Neuronal stem cell (in vitro differentiated cells): Measurements from ENCODE around the gene DOLPP1.

Experiments used
- DNase-seq: peaks from one replicate; pipeline ENCODE4 v3.0.0-alpha.2; 2013; ENCODE audit warnings: low spot score
- H2AFZ ChIP-seq: one replicate; pipeline ENCODE4 v1.6.1; 2013; ENCODE audit warnings: mild to moderate bottlenecking, low read length, inconsistent platforms
- H2AK5ac ChIP-seq: 2 replicates; pipeline ENCODE4 v1.6.1; 2013; ENCODE audit warnings: low read depth, mild to moderate bottlenecking, inconsistent platforms, low read length, moderate library complexity, mixed read lengths
- H2BK120ac ChIP-seq: 2 replicates; pipeline ENCODE4 v1.6.1; 2013; ENCODE audit warnings: low read depth, mild to moderate bottlenecking, inconsistent platforms, low read length, moderate library complexity, mixed read lengths
- H2BK12ac ChIP-seq: one replicate; pipeline ENCODE4 v1.6.1; 2013; ENCODE audit warnings: low read length, inconsistent platforms
- H2BK15ac ChIP-seq: 2 replicates; pipeline ENCODE4 v1.6.1; 2013; ENCODE audit warnings: mild to moderate bottlenecking, low read length, inconsistent platforms, mixed read lengths
- H2BK5ac ChIP-seq: one replicate; pipeline ENCODE4 v1.6.1; 2013; ENCODE audit warnings: inconsistent platforms, mild to moderate bottlenecking, low read length, moderate library complexity
- H3K14ac ChIP-seq: one replicate; pipeline ENCODE4 v1.6.1; 2013; ENCODE audit warnings: low read length, inconsistent platforms
- H3K18ac ChIP-seq: 2 replicates; pipeline ENCODE4 v1.6.1; 2013; ENCODE audit warnings: low read length, inconsistent platforms
- H3K23ac ChIP-seq: 2 replicates; pipeline ENCODE4 v1.6.1; 2013; ENCODE audit warnings: low read depth, mild to moderate bottlenecking, mixed read lengths, low read length, inconsistent platforms; ENCODE audit not compliant: poor library complexity
- H3K27ac ChIP-seq: replicated peaks from 3 replicates; pipeline ENCODE4 v1.5.1; 2013; ENCODE audit warnings: low read length, inconsistent platforms
- H3K27me3 ChIP-seq, 3 experiments: 2 replicates each; pipeline ENCODE4 v1.6.1; 2013; ENCODE audit warnings: low read length in 3 of 3, mild to moderate bottlenecking in 2 of 3, inconsistent platforms in 1 of 3, low read depth in 1 of 3, mixed read lengths in 1 of 3, moderate library complexity in 1 of 3; ENCODE audit not compliant: control insufficient read depth in 3 of 3, insufficient read depth in 3 of 3
- H3K36me3 ChIP-seq, 2 donors: replicated peaks in 1 of 2; 2 replicates each; pipeline ENCODE4 v1.6.1; 2013; ENCODE audit warnings: low read length in 2 of 2; ENCODE audit not compliant: control insufficient read depth in 2 of 2, insufficient read depth in 2 of 2
- H3K4ac ChIP-seq: 2 replicates; pipeline ENCODE4 v1.6.1; 2013; ENCODE audit warnings: inconsistent platforms, mild to moderate bottlenecking, low read length, moderate library complexity
- H3K4me1 ChIP-seq, 2 donors: 1 replicate in 1 of 2; 2 replicates in 1 of 2; pipeline ENCODE4 v1.6.1; 2013; ENCODE audit warnings: low read length in 2 of 2, low read depth in 1 of 2; ENCODE audit not compliant: control insufficient read depth in 2 of 2, insufficient read depth in 1 of 2
- H3K4me2 ChIP-seq: one replicate; pipeline ENCODE4 v1.6.1; 2013; ENCODE audit warnings: mild to moderate bottlenecking, low read length, inconsistent platforms; ENCODE audit not compliant: insufficient read depth, poor library complexity, severe bottlenecking
- H3K4me3 ChIP-seq, 2 donors: 2 replicates each; pipeline ENCODE4 v1.5.1; 2013; ENCODE audit warnings: low read length in 2 of 2, mild to moderate bottlenecking in 2 of 2, inconsistent platforms in 1 of 2, moderate library complexity in 1 of 2
- H3K79me1 ChIP-seq: one replicate; pipeline ENCODE4 v1.6.1; 2013; ENCODE audit warnings: low read depth, mild to moderate bottlenecking, inconsistent platforms, low read length, moderate library complexity
- H3K9ac ChIP-seq: one replicate; pipeline ENCODE4 v1.6.1; 2013; ENCODE audit warnings: mild to moderate bottlenecking, low read depth, low read length, inconsistent platforms; ENCODE audit not compliant: poor library complexity
- H3K9me3 ChIP-seq, 2 donors: replicated peaks in 1 of 2; 2 replicates each; pipeline versions ENCODE3 to v1.6.1; 2013; ENCODE audit warnings: low read length in 2 of 2, mild to moderate bottlenecking in 2 of 2, inconsistent platforms in 1 of 2, low read depth in 1 of 2, mixed read lengths in 1 of 2, moderate library complexity in 1 of 2; ENCODE audit not compliant: control insufficient read depth in 2 of 2, insufficient read depth in 1 of 2
- H4K8ac ChIP-seq: one replicate; pipeline ENCODE4 v1.6.1; 2013; ENCODE audit warnings: low read depth, mild to moderate bottlenecking, inconsistent platforms, low read length, moderate library complexity
- H4K91ac ChIP-seq: one replicate; pipeline ENCODE4 v1.6.1; 2013; ENCODE audit warnings: low read length, low read depth, mild to moderate bottlenecking, inconsistent platforms; ENCODE audit not compliant: poor library complexity
- WGBS, 2 donors: extraction: QIAGEN DNeasy Blood & Tissue Kit; methylation state at CpG; one replicate each; pipeline ENCODE4 v1.1.7; 2013; ENCODE audit warnings: missing lambda C conversion rate in 2 of 2, mixed read lengths in 1 of 2; ENCODE audit not compliant: insufficient read length in 2 of 2, insufficient replicate concordance in 1 of 2; ENCODE audit errors: extremely low coverage in 2 of 2; 5-methylcytosine and 5-hydroxymethylcytosine counted together

Gene DOLPP1

DNA sequence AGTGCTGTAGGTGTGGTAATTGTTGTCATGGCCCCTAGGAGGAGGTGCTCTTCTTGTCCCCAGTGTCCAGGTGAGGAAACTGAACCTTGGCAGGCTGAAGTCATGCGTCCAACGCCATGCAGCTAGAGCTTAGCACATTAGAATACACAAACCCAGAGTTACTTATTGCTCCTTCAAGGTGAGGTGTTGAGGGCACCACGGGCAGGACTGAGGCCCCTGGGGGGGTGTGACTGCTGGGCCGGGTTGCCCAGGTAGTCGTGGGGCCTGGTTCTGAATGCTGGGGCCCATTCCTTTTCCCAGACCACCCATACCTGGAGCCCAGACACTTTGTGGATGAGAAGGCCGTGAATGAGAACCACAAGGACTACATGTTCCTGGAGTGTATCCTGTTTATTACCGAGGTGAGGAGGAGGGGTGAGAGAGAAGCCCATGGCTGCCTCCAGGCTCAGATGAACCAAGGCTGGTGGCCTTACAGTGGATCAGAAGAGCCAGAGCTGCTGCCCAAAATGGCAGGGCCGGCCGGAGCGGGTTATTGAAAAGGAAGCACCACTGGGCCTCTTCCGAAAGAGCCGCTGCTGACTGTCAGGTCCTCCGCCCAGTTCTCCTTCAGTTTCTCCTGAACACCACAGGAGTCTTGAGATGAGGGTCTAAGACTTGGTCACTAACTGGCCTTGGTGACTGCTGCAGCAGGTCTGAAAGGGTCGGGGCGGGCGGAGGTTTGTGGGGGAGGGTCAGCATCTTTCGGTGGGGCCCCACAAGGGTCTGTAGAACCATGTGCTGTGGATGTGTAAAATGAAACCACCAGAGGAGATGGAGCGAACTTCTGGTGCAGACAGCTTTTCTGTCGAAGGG, 56.6 kb downstream of the DOLPP1 start:
- Histone ChIP-seq H2BK120ac (no peak overlapping the region), H4K8ac (no peak overlapping the region), H3K4me3 (no peak overlapping the region), H3K27ac (no peak overlapping the region), H3K23ac (no peak overlapping the region), H3K14ac (no peak overlapping the region), H3K79me1 (peaks cover 5% of the 10 kb centered on the region), H2BK12ac (no peak overlapping the region), H2BK15ac (no peak overlapping the region), H3K27me3 (no peaks in the 10 kb centered on the region), H3K4ac (no peak overlapping the region), H3K4me2 (no peak overlapping the region), H3K18ac (no peak overlapping the region), H4K91ac (no peak overlapping the region), H3K4me1 (peaks cover 26 to 37% of the 10 kb centered on the region in 2 donors), H2BK5ac (no peak overlapping the region), H3K9me3 (no peaks in the 10 kb centered on the region), H3K9ac (no peak overlapping the region), H2AFZ (no peak overlapping the region), H2AK5ac (no peak overlapping the region), H3K36me3 (peaks cover 23 to 61% of the 10 kb centered on the region in 2 donors)
- DNase-seq, result no peak
- no CpG with 5 or more reads among the region's 19 CpGs for WGBS, 2 donors

DNA sequence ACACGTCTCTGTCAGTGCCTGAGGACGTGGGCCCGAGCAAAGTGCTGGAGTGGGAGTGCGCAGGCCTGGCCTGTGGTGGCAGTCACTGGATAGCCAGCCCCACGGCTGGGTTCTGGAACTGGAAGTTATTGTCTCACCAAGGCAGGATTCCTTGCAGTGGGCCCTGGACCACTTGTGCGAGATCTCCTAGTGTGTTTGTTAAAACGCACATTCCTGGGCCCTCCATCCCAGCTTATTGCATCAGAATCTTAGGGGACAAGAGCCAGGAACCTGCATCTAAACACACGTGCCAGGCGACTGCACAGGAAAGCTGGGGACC, 57.2 kb downstream of the DOLPP1 start:
- H2AFZ ChIP-seq, result no peak overlapping the region
- H3K9me3 ChIP-seq, result no peaks in the 10 kb centered on the region
- H2BK120ac ChIP-seq, result no peak overlapping the region
- peaks cover 31 to 42% of the 10 kb centered on the region in 2 donors for H3K4me1 ChIP-seq
- peak overlapping the region; percentile 92 for H2AK5ac ChIP-seq
- no peak for DNase-seq
- no peak overlapping the region for H3K23ac ChIP-seq
- no peak overlapping the region for H2BK15ac ChIP-seq
- no peak overlapping the region for H3K9ac ChIP-seq
- WGBS, 2 donors, result no CpG with 5 or more reads among the region's 9 CpGs
- no peak overlapping the region for H3K4me3 ChIP-seq
- H3K27ac ChIP-seq, result no peak overlapping the region
- H3K79me1 ChIP-seq, result peaks cover 6% of the 10 kb centered on the region
- H3K14ac ChIP-seq, result no peak overlapping the region
- no peak overlapping the region for H2BK5ac ChIP-seq
- no peak overlapping the region for H3K4ac ChIP-seq
- H3K18ac ChIP-seq, result no peak overlapping the region
- no peak overlapping the region for H3K4me2 ChIP-seq
- H3K36me3 ChIP-seq, result peaks cover 26 to 61% of the 10 kb centered on the region in 2 donors
- no peak overlapping the region for H2BK12ac ChIP-seq
- no peak overlapping the region for H4K91ac ChIP-seq
- no peaks in the 10 kb centered on the region for H3K27me3 ChIP-seq
- no peak overlapping the region for H4K8ac ChIP-seq

DNA sequence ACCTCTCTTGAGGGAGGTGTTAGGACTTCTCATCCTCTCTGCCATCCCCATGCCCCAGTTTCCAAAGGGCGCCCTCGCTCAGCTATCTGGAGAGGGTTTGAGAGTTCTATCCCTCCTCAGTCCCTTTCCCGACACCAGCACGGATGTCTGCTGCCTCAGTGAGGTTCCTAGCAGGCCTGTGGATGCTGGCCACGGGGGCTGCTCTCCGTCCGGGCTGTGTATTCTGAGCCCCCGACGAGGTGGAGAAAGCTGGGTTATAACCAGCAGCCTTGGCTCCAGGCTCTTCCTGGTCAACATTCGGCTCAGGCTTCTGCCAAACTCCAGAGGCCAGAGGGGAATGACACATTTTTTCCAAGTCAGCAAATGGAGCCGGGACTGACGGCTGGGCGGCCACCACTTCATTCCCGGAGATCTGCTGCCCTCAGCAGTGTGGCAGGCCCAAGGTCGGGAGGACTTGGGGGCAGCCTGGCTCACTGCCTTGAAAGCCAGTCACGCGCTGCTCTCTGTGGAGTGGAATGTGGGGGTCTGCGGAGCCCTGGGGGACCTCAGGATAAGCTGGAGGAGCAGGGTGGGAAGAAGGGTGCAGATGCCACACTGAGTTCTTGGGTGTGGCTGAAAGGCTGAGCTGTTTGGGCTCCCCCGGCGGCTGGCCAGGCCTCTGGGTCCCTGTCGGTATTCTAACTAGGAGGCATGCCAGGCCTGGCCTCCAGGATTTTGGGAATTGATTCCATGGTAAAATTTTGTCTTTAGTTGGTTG, 57.7 kb downstream of the DOLPP1 start:
- H3K9ac ChIP-seq, result no peak overlapping the region
- H3K27ac ChIP-seq, result no peak overlapping the region
- no peak overlapping the region for H4K8ac ChIP-seq
- no peak overlapping the region for H4K91ac ChIP-seq
- H3K14ac ChIP-seq, result no peak overlapping the region
- peak overlapping the region; percentile 20 for H3K18ac ChIP-seq
- H2BK5ac ChIP-seq, result no peak overlapping the region
- H3K36me3 ChIP-seq, result peaks cover 21 to 61% of the 10 kb centered on the region in 2 donors
- no CpG with 5 or more reads among the region's 21 CpGs for WGBS, 2 donors
- H3K4ac ChIP-seq, result no peak overlapping the region
- no peaks in the 10 kb centered on the region for H3K9me3 ChIP-seq
- peak overlapping the region; percentile 13 for H2BK120ac ChIP-seq
- peaks cover 6% of the 10 kb centered on the region for H3K79me1 ChIP-seq
- DNase-seq, result no peak
- H3K27me3 ChIP-seq, result no peaks in the 10 kb centered on the region
- no peak overlapping the region for H3K23ac ChIP-seq
- no peak overlapping the region for H2BK12ac ChIP-seq
- no peak overlapping the region for H2BK15ac ChIP-seq
- H3K4me1 ChIP-seq, result peaks cover 37 to 48% of the 10 kb centered on the region in 2 donors
- peak overlapping the region; percentile 92 for H2AK5ac ChIP-seq
- no peak overlapping the region for H3K4me2 ChIP-seq
- H3K4me3 ChIP-seq, result no peak overlapping the region
- no peak overlapping the region for H2AFZ ChIP-seq
